Prostate gland (tissue), 2 donors: ENCODE data around the gene PTPN2.

Experiments
- POLR2A ChIP-seq: fragments of 450-650 bp; IDR thresholded peaks from one replicate; pipeline ENCODE4 v1.6.1; 2016; ENCODE audit warnings: antibody characterized with exemption, mild to moderate bottlenecking
- POLR2AphosphoS5 ChIP-seq: sonication (generic); formaldehyde crosslinking; IDR thresholded peaks from one replicate; pipeline ENCODE4 v1.6.1; 2017; ENCODE audit warnings: antibody characterized with exemption
- TF ChIP-seq, protein P1 (sequence below), 4 experiments: fragments of 200-600 bp in 2 of 4; fragments of 450-650 bp in 2 of 4; sonication (generic) in 2 of 4; IDR thresholded peaks; 1 replicate in 3 of 4; 2 replicates in 1 of 4; pipeline ENCODE4 v1.5.1; 2016 to 2019; ENCODE audit warnings: antibody characterized with exemption in 4 of 4, mild to moderate bottlenecking in 2 of 4, moderate library complexity in 2 of 4

DNA sequence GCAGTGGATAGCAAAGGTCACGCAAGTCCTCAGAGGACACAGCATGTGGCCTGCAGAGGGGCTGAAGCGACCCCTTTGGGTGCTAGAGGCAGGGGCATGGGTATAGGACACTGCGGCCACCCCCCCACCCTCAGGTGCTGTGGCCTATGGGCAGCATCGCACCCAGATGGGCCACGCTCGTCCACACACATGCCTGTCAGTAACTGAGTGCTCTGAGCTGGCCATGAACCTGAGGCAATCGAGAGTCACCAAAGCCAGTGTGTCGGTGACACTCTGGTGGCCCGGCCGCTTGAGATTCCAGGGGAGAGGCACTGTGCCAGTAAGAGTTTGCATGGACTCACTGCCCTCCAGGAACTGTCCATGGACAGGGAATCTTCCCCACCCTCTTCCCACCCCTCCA, 22.7 kb upstream of the PTPN2 start:
- TF ChIP-seq POLR2A (no peak), POLR2AphosphoS5 (no peak)
- TF ChIP-seq, protein P1, sequence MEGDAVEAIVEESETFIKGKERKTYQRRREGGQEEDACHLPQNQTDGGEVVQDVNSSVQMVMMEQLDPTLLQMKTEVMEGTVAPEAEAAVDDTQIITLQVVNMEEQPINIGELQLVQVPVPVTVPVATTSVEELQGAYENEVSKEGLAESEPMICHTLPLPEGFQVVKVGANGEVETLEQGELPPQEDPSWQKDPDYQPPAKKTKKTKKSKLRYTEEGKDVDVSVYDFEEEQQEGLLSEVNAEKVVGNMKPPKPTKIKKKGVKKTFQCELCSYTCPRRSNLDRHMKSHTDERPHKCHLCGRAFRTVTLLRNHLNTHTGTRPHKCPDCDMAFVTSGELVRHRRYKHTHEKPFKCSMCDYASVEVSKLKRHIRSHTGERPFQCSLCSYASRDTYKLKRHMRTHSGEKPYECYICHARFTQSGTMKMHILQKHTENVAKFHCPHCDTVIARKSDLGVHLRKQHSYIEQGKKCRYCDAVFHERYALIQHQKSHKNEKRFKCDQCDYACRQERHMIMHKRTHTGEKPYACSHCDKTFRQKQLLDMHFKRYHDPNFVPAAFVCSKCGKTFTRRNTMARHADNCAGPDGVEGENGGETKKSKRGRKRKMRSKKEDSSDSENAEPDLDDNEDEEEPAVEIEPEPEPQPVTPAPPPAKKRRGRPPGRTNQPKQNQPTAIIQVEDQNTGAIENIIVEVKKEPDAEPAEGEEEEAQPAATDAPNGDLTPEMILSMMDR (IDR thresholded peaks at IDR 0.05) = no peak
